GM19324 (cell line): ENCODE measurements around the gene MS4A18.

Experiments
- ATAC-seq: cut with Tn5 transposase; IDR thresholded peaks from one replicate; pipeline ENCODE4 v1.9.1; 2021; ENCODE audit warnings: mild to moderate bottlenecking, moderate library complexity; ENCODE audit not compliant: unreplicated experiment, low FRiP score

The MS4A18 gene

DNA sequence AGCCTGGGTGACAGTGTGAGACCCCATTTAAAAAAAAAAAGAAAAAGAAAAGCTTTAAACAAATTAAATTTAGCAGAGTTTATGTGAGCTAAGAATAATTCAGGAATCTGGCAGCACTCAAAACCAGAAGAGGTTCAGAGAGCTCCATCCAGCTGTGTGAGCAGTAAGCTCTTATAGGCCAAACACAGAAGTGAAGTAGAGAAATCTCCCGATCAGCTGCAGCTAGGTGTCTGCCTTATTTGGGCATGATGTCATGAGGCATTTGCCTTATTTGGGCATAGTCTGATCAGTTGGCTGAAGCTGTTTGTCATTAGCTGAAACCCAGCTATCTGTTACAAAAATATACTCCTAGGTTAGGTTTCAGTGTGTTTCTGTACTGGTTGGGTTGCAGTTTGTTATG, 40.4 kb downstream of the MS4A18 start:
- no peak for ATAC-seq

DNA sequence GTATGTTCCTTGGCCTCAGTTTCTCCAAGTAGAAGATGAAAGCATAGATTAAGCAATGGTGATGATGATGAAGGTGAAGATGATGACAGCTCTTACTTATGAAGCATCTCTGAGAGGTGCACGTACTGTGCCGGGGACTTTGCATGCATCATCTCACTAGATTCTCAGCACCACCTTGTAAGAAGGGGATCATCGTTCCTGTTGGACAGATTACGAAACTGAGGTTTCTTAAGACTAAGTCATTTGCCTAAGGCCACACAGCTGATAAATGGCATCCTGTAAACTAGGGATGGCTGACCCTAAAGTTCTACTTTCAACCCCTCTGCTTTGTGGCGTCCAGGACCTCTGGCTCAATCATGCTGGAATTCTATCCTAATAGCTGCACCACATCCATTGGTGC, 40.8 kb downstream of the MS4A18 start:
- no peak for ATAC-seq

- no peak for ATAC-seq
Measured at GRCh38 chr11:60766547-60766946, 42.0 kb downstream of the MS4A18 start.

DNA sequence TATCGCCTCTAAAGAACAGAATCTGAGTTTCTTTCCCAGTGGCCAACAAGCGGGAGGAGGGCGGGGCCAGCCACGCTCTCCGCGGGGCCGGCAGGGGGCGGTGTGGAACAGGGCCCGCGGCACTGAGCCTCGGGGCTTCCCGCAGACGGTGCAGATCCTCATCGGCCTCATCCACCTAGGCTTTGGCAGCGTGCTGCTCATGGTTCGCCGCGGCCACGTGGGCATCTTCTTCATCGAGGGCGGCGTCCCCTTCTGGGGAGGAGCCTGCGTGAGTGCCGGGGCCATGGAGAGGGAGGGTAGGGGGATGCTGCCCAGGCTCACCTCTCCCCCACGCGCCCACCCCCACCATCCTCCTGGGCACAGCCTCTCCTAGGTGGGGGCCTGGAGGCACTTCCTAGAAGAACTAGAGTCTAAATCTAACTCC, 42.9 kb downstream of the MS4A18 start:
- no peak for ATAC-seq

- no peak for ATAC-seq
Measured at GRCh38 chr11:60768202-60768601, 43.7 kb downstream of the MS4A18 start.

DNA sequence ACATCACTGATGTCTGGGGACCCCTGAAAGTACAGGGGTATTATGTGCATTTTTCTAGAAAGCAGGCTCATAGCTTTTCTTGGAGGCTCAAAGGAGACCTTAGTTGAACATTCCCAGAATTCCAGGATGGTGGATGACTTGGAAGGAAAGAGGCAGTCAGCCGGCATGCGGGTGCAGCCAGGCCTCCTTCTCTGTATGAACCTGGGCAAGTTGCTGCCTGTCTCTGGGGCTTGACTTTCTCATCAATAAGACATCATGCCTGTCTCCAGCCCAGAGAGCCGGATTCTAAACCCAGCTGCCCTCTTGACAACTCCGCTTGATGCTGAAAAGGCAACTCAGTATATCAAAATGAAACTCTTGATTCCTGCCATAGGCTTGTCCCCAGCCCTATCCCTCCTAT, 44.8 kb downstream of the MS4A18 start:
- ATAC-seq: no peak

- no peak for ATAC-seq
Measured at GRCh38 chr11:60769811-60770210, 45.3 kb downstream of the MS4A18 start.

GRCh38 chr11:60771146-60771545, 46.6 kb downstream of the MS4A18 start:
- ATAC-seq: no peak

GRCh38 chr11:60771879-60772525, 47.5 kb downstream of the MS4A18 start:
- no peak for ATAC-seq

DNA sequence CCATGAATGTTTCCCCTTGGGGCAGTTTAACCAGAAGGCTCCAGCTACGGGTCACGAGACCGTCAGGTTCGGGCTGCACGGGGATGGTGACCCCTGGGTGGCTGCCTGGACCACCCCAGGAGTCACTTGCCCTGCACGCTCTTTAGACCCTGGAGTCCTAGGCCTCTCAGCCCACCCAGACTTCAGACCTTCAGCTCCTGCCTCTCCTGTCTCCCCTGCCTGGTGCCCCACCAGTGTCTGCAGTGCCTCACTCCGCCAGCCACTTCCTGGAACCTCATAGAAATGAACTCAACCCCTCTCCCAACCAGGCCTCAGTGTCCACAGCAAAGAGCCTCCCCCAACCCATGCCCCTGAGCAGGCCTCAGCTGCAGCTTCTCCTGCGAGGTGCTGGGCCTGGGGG, 48.1 kb downstream of the MS4A18 start:
- ATAC-seq: no peak

DNA sequence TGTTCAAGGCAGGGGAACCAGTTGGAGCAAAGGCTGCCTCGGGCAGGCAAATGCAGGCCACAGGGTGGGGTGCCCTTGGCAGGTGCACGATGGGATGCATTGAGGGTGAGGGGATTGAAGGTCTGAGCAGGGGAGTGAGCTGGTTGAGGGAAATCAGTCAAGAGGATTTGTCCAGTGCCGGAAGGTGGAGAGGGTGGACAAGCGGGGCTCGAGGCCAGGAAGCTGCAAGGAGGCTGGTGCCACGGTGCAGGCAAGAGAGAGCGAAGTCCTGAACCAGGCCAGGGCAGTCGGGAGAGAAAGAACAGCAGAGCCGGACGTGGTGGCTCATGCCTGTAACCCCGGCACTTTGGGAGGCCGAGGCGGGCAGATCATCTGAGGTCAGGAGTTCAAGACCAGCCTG, 50.2 kb downstream of the MS4A18 start:
- ATAC-seq: no peak

- peak; percentile 64 for ATAC-seq
Measured at GRCh38 chr11:60775420-60775961, 51.0 kb downstream of the MS4A18 start.

DNA sequence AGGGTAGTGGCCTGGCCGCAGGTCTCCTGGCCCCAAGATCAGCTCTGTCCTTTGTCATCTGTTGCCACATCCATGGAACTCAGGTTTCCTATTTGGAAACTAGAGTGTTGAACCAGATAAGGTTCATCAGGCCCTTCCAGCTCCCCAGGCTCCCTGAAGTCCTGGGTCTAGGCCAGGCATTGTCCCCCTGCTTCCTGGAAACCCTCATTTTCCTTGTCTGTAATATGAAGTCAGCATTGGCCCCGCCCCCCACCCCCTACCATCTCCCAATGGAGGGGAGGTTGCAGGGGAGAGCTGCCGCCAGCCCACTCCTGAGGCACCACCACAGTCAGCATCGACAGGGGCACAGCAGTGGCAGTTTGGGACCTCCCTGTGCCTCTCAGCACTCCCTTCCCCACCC, 51.6 kb downstream of the MS4A18 start:
- ATAC-seq: no peak

DNA sequence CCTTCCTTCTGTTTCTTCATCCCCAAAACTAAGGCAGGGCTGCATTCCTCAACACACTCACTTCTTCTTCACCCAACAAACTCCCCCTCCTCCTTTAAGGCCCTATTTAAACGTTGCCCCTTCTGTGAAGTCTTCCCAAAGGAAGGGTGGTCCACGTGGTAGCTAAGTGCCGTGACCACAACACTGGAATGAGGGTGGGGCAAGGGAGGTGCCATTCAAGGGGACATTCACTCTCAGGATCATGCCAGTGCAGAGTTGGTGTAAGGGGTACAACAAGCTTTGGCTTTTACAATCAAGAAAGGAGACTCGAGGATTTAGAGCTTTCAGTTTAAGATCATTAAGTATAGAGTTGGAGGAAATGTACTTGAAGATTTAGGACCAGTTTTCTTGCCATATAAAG, 52.6 kb downstream of the MS4A18 start:
- ATAC-seq: no peak

DNA sequence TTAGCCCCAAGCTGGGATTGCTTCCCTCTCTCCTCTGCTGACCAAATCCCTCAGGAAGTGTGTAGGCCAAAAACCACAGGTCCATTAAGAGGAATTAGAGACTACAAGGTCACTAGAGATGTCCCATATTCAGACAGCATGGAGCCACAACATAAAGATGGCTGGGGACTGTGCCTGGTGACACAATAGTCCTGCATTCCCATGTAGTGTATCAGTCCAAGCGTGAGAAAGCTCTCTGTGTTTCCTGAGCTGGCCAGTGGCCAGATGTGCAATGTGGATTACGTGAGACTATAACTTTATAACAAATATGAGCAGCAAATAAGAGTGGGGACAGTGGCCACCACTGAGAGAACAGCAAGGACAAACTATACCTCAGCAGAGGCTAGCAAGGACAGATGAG, 53.1 kb downstream of the MS4A18 start:
- ATAC-seq: no peak

- ATAC-seq: no peak
Measured at GRCh38 chr11:60780065-60780464, 55.5 kb downstream of the MS4A18 start.

GRCh38 chr11:60780774-60781173, 56.3 kb downstream of the MS4A18 start:
- ATAC-seq: no peak

- no peak for ATAC-seq
Measured at GRCh38 chr11:60781286-60781980, 56.9 kb downstream of the MS4A18 start.

DNA sequence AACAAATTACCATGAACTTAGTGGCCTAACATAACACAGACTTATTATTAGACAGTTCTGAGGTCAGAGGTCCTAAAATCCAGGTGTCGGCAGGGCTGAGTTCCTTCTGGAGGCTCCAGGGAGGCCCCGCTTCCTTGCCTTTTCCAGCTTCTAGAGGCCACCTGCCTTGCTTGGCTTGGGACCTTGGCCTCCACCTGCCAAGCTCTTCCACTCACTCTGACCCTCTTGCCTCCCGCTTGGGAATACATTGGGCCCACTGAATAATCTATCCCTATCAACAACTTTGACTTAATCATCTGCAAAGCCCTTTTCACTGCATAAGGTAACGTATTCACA, 57.4 kb downstream of the MS4A18 start:
- ATAC-seq: no peak

DNA sequence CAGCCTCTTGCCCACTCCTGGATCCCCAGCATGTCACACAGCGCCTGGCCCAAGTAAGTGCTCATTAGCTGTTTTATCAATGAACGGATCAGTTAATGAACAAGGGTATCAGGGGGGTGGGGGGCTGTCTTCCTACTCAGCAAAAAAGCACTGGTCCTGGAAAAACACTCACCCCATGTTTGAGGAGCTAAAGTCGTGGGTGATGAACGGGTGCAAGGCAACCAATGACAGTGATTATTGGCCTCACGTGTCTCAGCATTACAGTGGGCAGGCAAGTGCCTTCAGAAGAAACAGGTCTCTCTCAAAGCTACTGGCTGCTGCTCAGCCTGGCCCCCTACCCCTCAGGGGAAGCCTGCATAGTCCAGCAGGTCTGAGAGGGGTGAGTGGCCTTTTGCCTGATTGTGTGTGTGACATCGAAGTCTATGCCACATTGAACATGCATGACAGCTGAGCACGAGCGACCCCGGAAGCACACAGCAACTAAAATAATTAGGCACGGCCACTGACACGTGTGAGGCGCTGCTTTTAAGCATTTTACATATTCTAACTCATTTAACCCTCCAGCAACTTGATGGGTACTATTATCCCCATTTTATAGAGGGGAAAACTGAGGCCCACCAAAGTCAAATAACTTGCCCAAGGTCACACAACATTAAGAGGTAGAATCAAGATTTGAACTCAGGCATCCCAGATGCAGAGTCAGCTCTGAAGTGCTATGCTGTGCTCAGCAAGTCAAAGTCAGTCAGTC, 58.0 kb downstream of the MS4A18 start:
- no peak for ATAC-seq

- no peak for ATAC-seq
Measured at GRCh38 chr11:60783141-60783484, 58.6 kb downstream of the MS4A18 start.

DNA sequence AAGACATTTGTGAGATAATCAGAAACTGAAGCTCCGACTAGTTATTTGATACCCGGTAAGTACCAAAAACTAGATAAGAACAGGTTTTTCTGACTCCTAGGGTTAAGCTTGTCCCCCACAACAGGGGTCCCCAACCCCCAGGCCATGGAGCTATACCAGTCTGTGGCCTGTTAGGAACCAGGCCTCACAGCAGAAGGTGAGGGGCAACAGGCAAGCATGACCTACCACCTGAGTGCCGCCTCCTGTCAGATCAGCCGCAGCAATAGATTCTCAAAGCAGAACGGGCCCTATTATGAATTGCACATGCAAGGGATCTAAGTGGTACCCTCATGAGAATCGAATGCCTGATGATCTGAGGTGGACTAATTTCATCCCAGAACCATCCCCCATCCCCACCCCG, 59.4 kb downstream of the MS4A18 start:
- no peak for ATAC-seq
